GM12874 (cell line): Measurements from ENCODE around the gene LUC7L3.

Source experiments
- CTCF ChIP-seq: IDR thresholded peaks from 2 replicates; pipeline ENCODE4 v1.5.1; 2011; ENCODE audit warnings: low read depth, mild to moderate bottlenecking, control low read depth, low read length, moderate library complexity; ENCODE audit not compliant: insufficient read depth

The LUC7L3 gene

GRCh38 chr17:50688245-50688644, 31.2 kb upstream of the LUC7L3 start:
- TF ChIP-seq CTCF = no peak

GRCh38 chr17:50689251-50689650, 30.2 kb upstream of the LUC7L3 start:
- TF ChIP-seq CTCF = no peak

GRCh38 chr17:50689956-50690886, 29.2 kb upstream of the LUC7L3 start:
- no peak for TF ChIP-seq CTCF

- TF ChIP-seq CTCF = no peak
These were observed 28.4 kb upstream of the LUC7L3 start for GRCh38 chr17:50690887-50691549.

DNA sequence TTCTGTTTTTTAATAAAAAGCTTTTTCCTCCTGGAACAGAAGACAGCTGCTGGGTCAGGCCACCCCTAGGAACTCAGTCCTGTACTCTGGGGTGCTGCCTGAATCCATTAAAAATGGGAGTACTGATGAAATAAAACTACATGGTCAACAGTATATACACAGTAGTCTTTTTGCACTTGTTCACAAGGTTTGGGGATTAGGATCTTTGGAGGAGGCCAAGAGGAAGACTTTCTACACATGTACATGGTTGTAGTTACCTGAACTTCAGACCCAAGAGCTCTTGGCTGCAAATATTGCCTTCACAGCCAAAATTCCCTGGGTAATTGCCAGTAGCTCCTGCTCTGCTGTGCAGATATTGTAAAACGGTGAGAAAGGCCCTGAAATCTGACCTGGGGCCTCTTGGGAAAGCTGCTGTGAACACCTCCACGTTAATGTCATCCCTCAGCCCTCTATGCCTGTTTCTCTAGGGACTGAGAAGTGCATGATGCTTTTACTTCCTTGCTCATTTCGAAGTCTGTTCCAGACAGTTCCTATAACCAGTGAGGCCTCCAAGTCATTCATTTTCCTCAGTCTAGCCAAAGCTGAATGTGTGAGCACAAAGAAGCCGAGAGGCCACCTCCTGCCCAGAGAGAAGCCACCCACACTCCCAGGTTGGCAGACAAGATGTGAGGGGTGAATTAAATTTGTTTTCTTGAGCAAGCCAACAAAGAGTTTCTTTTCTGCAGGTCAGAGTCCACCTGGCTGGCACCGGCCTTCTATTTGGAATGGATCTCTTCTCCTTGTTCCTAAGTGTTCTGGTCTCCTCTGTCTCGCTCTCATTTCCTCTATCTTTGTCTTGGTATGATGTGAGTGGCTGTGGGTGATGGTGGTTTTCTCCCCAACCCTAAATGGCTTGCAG, 27.6 kb upstream of the LUC7L3 start:
- TF ChIP-seq CTCF = no peak

DNA sequence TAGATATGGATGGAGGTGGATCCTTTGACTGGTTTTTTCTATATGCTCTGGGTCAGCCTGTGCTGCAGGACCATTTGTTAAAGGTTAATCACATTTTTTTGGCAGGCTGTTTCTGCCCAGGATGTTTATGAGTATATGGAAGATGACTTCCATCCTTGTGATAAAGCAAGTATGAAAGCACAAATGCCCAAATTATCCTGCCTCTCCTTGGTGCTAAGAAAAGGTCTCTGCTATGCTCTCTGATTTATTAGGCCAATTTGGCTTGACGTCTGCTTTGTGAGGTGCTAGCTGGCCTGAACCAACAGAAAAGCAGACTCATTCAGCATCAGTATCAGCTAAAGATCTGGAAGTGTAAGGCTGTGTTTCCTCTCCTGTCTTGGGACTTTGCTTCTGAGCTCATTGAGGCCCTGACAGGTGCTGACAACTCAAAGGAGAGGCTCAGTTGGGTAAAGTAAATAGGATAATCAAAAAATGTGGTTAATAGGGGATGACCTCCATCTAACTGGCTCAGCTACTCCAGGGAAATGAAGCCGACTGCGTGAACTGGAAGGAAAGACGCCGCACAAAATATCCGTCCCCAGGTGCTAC, 26.9 kb upstream of the LUC7L3 start:
- no peak for TF ChIP-seq CTCF
